Pericardium fibroblast (primary cell): ENCODE measurements around the gene WDR1. TPM values are rescaled to one million over a fixed set of nuclear protein-coding genes. Genes with fewer than 3 reads are reported as not detected.

ENCODE experiments used
- total RNA-seq: library from RNA; depleted of rRNA; stranded (reverse); fragments of >200 nt; gene quantifications from 2 replicates; pipeline ENCODE4 v1.2.3, GENCODE V29; 2015

Gene WDR1, protein sequence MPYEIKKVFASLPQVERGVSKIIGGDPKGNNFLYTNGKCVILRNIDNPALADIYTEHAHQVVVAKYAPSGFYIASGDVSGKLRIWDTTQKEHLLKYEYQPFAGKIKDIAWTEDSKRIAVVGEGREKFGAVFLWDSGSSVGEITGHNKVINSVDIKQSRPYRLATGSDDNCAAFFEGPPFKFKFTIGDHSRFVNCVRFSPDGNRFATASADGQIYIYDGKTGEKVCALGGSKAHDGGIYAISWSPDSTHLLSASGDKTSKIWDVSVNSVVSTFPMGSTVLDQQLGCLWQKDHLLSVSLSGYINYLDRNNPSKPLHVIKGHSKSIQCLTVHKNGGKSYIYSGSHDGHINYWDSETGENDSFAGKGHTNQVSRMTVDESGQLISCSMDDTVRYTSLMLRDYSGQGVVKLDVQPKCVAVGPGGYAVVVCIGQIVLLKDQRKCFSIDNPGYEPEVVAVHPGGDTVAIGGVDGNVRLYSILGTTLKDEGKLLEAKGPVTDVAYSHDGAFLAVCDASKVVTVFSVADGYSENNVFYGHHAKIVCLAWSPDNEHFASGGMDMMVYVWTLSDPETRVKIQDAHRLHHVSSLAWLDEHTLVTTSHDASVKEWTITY
- total RNA-seq = 142 and 341 TPM in 2 replicates

DNA sequence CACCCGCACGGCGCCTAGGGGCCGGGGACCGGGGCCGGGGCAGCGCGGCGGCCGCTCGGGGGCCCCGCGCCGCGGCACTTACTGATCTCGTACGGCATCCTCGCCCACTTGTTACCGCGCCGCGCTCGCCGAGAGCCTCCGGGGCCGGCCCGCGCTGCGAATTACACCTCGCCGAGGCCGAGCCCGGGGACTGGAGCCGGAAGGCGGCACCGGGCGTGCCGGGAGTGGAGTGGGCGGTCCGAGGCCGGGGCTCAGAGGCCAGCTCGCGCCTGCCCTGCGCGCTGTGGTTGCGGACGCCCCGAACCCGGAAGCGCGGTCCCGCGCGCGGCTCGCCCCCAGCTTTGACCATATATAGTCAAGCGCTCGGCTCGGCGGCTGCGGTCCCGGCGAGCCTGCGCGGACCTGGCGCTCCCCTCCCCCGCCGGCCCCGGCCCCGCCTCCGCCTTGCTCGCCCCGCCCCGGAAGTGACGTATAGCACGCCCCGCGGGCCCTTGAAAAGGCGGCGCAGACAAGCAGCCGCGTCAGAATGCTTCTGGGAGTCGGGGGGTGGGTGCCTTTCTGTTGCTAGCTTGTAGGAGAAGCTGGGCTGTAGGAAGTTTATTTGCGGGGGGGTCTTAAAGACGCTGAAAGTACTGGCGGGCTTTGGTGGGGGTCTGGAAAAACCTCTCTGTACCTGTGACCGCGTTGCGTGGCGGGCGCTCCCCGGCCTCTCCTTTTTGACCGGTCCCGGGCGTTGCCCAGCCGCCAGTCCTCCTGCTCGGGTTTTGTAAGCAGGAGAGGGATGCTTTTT, at the start of gene WDR1:
WDR1 (minus strand) TSS at position 231 of the 790 bp plus-strand sequence; CDS start at position 98, 133 bp downstream.

Other genes starting within 250 kb of the WDR1 start
- 2.6 and 4.6 TPM in 2 replicates for gene SLC2A9, start 95.3 kb downstream of the WDR1 start, total RNA-seq